ENCODE measurements around the gene SOD3.

- TF ChIP-seq CTCF (optimal IDR thresholded peaks at IDR 0.05 in 1 of 3, IDR thresholded peaks at IDR 0.05 in 1 of 3, conservative IDR thresholded peaks at IDR 0.05 in 1 of 3; ENCODE audit: extremely low read depth in 1 of 3, insufficient read depth in 2 of 3, low read length in 3 of 3) (no peak), EZH2 (IDR thresholded peaks at IDR 0.05; ENCODE audit: low read length) (no peak)
Measured at GRCh38 chr4:24831637-24832036, 36.3 kb downstream of the SOD3 start.
